Osteoblast (primary cell): ENCODE data around the gene SCEL. TPM values are rescaled to one million over a fixed set of nuclear protein-coding genes. Genes with fewer than 3 reads are reported as not detected.

Source experiments
- DNase-seq: peaks from one replicate; pipeline ENCODE4 v3.0.0; 2011; ENCODE audit warnings: low spot score, mixed read lengths; ENCODE audit not compliant: insufficient read length; ENCODE audit errors: missing footprints
- H2AFZ ChIP-seq: 2 replicates; pipeline ENCODE4 v1.6.0; 2011; ENCODE audit warnings: mild to moderate bottlenecking, low read length
- H3K27ac ChIP-seq: 2 replicates; pipeline ENCODE4 v1.5.1; 2011; ENCODE audit warnings: mild to moderate bottlenecking, low read depth, low read length, moderate library complexity
- H3K27me3 ChIP-seq: 2 replicates; pipeline ENCODE4 v1.6.0; 2012; ENCODE audit warnings: mild to moderate bottlenecking, control low read depth, inconsistent platforms, low read length, moderate library complexity; ENCODE audit not compliant: insufficient read depth
- H3K36me3 ChIP-seq: 2 replicates; pipeline ENCODE4 v1.5.1; 2011; ENCODE audit warnings: mild to moderate bottlenecking, low read length, control low read depth, moderate library complexity; ENCODE audit not compliant: insufficient read depth
- H3K4me1 ChIP-seq: 2 replicates; pipeline ENCODE4 v1.5.1; 2011; ENCODE audit warnings: mild to moderate bottlenecking, low read length, control low read depth, moderate library complexity; ENCODE audit not compliant: insufficient read depth
- H3K4me2 ChIP-seq: 2 replicates; pipeline ENCODE4 v1.6.0; 2011; ENCODE audit warnings: mild to moderate bottlenecking, low read length; ENCODE audit not compliant: insufficient read depth
- H3K4me3 ChIP-seq: fragments of 200-600 bp; sonication (generic); 3 replicates; pipeline ENCODE4 v1.5.1; 2012; ENCODE audit warnings: mild to moderate bottlenecking, low read length, inconsistent platforms; ENCODE audit not compliant: insufficient read depth
- H3K79me2 ChIP-seq: 2 replicates; pipeline ENCODE4 v1.6.0; 2012; ENCODE audit warnings: mild to moderate bottlenecking, low read length, control low read depth, inconsistent platforms; ENCODE audit not compliant: insufficient read depth
- H3K9me3 ChIP-seq: 2 replicates; pipeline ENCODE4 v1.5.1; 2011; ENCODE audit warnings: low read depth, low read length, control low read depth
- H4K20me1 ChIP-seq: 2 replicates; pipeline ENCODE4 v1.6.0; 2012; ENCODE audit warnings: mild to moderate bottlenecking, low read length, control low read depth; ENCODE audit not compliant: insufficient read depth
- total RNA-seq: library from RNA; depleted of rRNA; stranded (reverse); fragments of >200 nt; gene quantifications from 2 replicates; pipeline ENCODE4 v1.2.3, GENCODE V29; 2012
- TF ChIP-seq, protein P1 (sequence below): IDR thresholded peaks from 2 replicates; pipeline ENCODE4 v1.5.1; 2011; ENCODE audit warnings: mild to moderate bottlenecking, low read depth, low read length, moderate library complexity; ENCODE audit errors: extremely low read depth

Gene SCEL
- total RNA-seq, 1 donor: not detected

DNA sequence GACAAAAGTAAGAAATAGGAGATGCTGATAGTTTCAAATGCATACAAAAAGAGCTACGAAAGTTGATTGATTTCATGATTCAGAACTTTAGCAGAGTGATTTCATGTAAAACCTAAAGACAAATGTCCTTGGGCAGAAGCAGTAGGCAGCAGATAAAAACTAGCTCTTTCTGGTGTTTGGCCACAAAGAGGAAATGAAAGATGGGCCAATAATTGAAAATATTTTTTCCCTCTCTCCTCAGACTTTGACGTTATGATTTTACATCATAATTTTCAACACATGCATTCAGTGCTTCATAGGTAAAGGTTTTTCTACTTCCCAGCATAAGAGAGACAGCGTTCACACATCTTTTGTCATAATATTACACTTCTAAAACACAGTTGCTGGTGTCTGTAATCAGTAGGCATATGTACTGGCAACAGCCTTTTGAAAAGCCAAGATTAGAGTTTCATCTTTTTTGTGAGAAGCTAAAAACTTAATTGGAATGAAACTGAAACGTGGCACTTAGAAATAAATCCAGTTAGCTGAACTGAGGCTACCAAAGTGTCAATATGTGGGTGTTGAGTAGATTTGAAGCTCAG lies 9.3 kb downstream of the SCEL start:
- DNase-seq: no peak
- TF ChIP-seq, protein P1, sequence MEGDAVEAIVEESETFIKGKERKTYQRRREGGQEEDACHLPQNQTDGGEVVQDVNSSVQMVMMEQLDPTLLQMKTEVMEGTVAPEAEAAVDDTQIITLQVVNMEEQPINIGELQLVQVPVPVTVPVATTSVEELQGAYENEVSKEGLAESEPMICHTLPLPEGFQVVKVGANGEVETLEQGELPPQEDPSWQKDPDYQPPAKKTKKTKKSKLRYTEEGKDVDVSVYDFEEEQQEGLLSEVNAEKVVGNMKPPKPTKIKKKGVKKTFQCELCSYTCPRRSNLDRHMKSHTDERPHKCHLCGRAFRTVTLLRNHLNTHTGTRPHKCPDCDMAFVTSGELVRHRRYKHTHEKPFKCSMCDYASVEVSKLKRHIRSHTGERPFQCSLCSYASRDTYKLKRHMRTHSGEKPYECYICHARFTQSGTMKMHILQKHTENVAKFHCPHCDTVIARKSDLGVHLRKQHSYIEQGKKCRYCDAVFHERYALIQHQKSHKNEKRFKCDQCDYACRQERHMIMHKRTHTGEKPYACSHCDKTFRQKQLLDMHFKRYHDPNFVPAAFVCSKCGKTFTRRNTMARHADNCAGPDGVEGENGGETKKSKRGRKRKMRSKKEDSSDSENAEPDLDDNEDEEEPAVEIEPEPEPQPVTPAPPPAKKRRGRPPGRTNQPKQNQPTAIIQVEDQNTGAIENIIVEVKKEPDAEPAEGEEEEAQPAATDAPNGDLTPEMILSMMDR: no peak
- Histone ChIP-seq H3K79me2 (no peaks in the 10 kb centered on the region), H3K36me3 (no peaks in the 10 kb centered on the region), H3K9me3 (no peaks in the 10 kb centered on the region), H3K4me2 (no peak overlapping the region), H2AFZ (no peak overlapping the region), H3K27me3 (peaks cover 4% of the 10 kb centered on the region), H3K4me3 (no peak overlapping the region), H3K4me1 (no peaks in the 10 kb centered on the region), H4K20me1 (no peaks in the 10 kb centered on the region), H3K27ac (no peak overlapping the region)

DNA sequence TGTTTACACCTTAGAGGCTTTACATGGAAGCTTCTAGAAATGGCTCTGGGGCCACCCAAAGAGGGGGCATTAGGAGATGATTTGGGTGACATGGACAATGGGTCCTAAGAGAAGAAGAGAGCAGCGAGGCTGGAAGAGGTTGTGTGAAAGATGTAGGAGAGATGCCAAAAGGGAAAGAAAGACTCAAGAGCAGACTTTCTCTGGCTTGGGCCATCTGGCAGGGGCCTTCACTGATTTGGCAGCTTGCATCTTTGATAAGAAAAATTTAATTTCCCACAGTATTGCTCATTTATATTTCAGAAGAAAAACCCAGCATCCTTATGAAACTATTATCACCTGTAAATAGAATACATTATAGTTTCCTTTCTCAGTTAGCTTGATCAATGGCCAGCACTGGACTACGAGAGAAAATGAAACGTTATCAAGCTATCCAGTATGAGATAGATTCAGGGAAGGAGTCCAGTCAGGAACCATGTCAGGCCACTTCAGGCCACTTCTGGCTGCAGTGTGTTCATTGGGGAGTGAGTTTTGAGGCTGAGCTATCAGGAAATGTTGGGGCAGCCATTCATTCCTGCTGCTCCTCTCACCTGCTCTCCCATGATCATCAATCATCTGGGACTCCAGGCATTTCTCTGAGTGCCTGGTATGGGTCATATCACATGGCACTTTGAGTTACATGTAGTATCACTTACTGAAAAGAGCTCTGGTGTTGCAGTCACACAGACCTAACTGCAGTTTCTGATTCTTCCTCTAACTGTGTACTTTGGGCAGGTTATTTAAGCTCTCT lies 10.3 kb downstream of the SCEL start:
- Histone ChIP-seq H3K27ac (no peak overlapping the region), H3K79me2 (no peaks in the 10 kb centered on the region), H2AFZ (no peak overlapping the region), H3K4me2 (no peak overlapping the region), H3K4me3 (no peak overlapping the region), H3K27me3 (peaks cover 4% of the 10 kb centered on the region), H3K36me3 (no peaks in the 10 kb centered on the region), H4K20me1 (no peaks in the 10 kb centered on the region), H3K4me1 (no peaks in the 10 kb centered on the region), H3K9me3 (no peaks in the 10 kb centered on the region)
- no peak for DNase-seq
- TF ChIP-seq, protein P1: no peak

DNA sequence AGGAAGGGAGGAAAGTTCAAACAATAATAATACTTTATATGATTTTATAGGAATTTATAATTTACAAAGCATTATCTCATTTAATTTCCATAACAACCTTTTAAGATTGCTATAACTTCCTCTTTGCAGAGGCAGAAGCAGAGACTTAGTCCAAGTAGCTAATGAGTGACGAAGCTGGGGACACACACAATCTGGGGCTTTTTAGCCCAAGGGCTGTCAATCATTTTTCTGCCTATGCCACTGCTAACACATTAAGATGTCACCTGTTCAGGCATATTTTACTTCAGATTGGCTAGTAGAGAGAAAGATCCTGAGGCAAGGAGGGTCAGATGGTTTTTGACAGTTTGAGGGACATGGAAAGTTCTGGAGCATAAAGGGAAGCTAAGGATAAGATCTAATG lies 12.6 kb downstream of the SCEL start:
- no peaks in the 10 kb centered on the region for H3K79me2 ChIP-seq
- no peak for DNase-seq
- no peaks in the 10 kb centered on the region for H3K4me1 ChIP-seq
- TF ChIP-seq, protein P1: no peak
- no peaks in the 10 kb centered on the region for H3K27me3 ChIP-seq
- no peak overlapping the region for H3K27ac ChIP-seq
- H4K20me1 ChIP-seq: no peaks in the 10 kb centered on the region
- no peak overlapping the region for H3K4me3 ChIP-seq
- no peaks in the 10 kb centered on the region for H3K36me3 ChIP-seq
- no peak overlapping the region for H3K4me2 ChIP-seq
- H3K9me3 ChIP-seq: no peaks in the 10 kb centered on the region
- H2AFZ ChIP-seq: no peak overlapping the region

DNA sequence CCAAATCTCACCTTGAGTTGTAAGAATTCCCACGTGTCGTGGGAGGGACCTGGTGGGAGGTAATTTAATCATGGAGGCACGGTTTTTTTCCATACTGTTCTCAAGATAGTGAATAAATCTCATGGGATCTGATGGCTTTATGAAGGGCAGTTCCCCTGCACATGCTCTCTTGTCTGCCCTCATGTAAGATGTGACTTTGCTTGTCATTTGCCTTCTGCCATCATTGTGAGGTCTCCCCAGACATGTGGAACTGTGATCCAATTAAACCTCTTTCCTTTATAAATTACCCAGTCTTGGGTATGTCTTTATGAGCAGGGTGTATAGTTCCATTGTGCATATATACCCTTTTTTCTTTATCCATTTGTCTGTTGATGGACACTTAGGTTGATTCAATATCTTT lies 13.1 kb downstream of the SCEL start:
- TF ChIP-seq, protein P1: no peak
- Histone ChIP-seq H3K4me2 (no peak overlapping the region), H3K4me3 (no peak overlapping the region), H3K4me1 (no peaks in the 10 kb centered on the region), H3K36me3 (no peaks in the 10 kb centered on the region), H3K9me3 (no peaks in the 10 kb centered on the region), H3K79me2 (no peaks in the 10 kb centered on the region), H3K27ac (no peak overlapping the region), H4K20me1 (no peaks in the 10 kb centered on the region), H3K27me3 (no peaks in the 10 kb centered on the region), H2AFZ (no peak overlapping the region)
- no peak for DNase-seq
